Lower leg skin (tissue), 4 donors: ENCODE data around the gene PLEKHH3. TPM values are rescaled to one million over a fixed set of nuclear protein-coding genes. Genes with fewer than 3 reads are reported as not detected.

ENCODE experiments used
- DNase-seq, 2 donors: peaks; one replicate each; pipeline ENCODE4 v3.0.0-alpha.2; 2019; ENCODE audit warnings: low spot score in 2 of 2
- H3K4me3 ChIP-seq: fragments of 200-600 bp; sonication (generic); 2 replicates; pipeline ENCODE4 v1.5.1; 2017; ENCODE audit warnings: mild to moderate bottlenecking, low read depth; ENCODE audit not compliant: poor library complexity, severe bottlenecking
- POLR2A ChIP-seq, 2 donors: fragments of 450-650 bp; IDR thresholded peaks; one replicate each; pipeline ENCODE4 v1.6.1; 2016 to 2017; ENCODE audit warnings: antibody characterized with exemption in 2 of 2, mild to moderate bottlenecking in 1 of 2, moderate library complexity in 1 of 2
- WGBS, 2 donors: methylation state at CpG; one replicate each; pipeline ENCODE4 v1.1.5; 2018; 5-methylcytosine and 5-hydroxymethylcytosine counted together
- intact Hi-C: fragments of 100-400 bp; cut with DNase I; formaldehyde crosslinking; loops from one replicate; pipeline ENCODE4 v1.15.0; 2023; ENCODE audit warnings: low total_unique reads
- total RNA-seq, 4 donors: library from RNA; depleted of rRNA; stranded (reverse); fragments of >200 nt; gene quantifications; one replicate each; pipeline ENCODE4 v1.1.0, GENCODE V29; 2016
- TF ChIP-seq, protein P1 (sequence below), 3 donors: fragments of 450-650 bp; IDR thresholded peaks; one replicate each; pipeline ENCODE4 v1.5.1; 2016; ENCODE audit warnings: antibody characterized with exemption in 3 of 3, mild to moderate bottlenecking in 3 of 3, moderate library complexity in 2 of 3

Gene PLEKHH3
- total RNA-seq, 4 donors from 2014 or later, result 36.1 to 66.6 (median 44.0) TPM

DNA sequence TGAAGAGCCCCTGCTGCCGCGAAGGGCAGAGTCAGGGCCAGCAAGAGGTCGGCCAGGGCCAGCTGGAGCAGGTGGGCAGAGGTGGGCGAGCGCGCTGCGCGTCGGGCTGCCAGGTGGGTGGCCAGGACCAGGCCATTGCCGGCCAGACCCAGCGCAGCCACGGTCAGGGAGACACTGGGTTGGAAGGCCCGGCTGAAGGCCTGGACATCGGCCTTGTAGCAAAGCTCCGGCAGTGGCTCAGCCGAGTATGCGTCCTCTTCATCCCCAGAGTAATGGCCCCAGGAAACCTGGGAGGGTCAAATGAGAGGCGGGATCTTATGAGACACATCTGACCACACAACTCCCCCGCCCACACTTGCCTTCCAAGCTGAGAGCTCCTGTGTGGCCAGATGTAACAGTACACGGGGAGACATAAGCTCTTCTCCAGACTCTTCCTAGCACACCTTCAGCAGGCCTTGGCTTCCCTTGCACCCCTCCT lies 3.6 kb upstream of the PLEKHH3 start:
- intact Hi-C loops, result loop anchor here (10.0 kb wide), 1 partner anchor 106 kb away; the partner anchor contains the start of gene PSMC3IP
- no peak for TF ChIP-seq POLR2A (IDR thresholded peaks at IDR 0.05)
- TF ChIP-seq, protein P1, sequence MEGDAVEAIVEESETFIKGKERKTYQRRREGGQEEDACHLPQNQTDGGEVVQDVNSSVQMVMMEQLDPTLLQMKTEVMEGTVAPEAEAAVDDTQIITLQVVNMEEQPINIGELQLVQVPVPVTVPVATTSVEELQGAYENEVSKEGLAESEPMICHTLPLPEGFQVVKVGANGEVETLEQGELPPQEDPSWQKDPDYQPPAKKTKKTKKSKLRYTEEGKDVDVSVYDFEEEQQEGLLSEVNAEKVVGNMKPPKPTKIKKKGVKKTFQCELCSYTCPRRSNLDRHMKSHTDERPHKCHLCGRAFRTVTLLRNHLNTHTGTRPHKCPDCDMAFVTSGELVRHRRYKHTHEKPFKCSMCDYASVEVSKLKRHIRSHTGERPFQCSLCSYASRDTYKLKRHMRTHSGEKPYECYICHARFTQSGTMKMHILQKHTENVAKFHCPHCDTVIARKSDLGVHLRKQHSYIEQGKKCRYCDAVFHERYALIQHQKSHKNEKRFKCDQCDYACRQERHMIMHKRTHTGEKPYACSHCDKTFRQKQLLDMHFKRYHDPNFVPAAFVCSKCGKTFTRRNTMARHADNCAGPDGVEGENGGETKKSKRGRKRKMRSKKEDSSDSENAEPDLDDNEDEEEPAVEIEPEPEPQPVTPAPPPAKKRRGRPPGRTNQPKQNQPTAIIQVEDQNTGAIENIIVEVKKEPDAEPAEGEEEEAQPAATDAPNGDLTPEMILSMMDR (IDR thresholded peaks at IDR 0.05), result no peak
- WGBS, 2 donors, result 59 to 68% methylated on average over 16 to 20 of the region's 20 CpGs
- DNase-seq, result no peak
- no peak overlapping the region for H3K4me3 ChIP-seq

DNA sequence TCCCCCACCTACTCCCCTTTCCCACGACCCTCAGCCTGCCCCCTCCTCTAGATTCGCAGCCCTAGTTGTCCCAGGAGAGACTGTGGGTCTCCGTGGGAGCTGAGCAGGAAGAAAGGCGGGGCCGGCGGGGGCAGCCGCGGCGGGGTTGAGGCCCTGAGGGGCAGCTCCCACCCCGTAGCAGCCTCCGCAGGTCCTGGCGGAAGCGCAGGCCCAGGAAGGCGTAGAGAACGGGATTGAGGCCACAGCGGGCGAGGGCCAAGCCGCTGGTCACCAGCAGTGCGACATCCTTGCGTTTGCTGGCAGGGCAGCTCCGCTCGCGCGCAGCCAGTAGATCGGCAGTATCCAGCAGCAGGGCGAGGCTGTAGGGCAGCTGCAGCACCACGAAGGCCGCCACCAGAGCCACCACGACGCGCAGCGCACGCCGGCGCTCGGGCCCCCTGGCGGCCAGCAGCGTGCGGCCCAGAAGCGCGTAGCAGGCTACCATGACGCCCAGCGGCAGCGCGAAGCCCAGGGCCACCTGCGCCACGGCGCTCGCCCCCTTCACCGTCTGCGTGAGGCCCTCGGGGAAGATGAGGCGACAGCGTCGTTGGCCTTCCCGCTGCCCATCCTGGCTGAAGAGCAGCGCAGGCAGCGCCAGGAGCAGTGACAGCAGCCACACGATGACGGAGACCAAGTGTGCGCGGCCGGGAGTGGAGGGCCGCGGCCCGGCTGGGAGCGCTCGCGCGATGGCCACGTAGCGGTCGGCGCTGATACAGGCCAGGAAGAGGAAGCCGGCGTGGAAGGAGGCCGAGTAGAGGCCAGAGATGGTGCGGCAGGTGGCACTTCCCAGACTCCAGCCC lies 2.9 kb upstream of the PLEKHH3 start:
- intact Hi-C loops, result loop anchor here (10.0 kb wide), 1 partner anchor 105 kb away; the partner anchor contains the start of gene PSMC3IP
- TF ChIP-seq, protein P1 (IDR thresholded peaks at IDR 0.05), result peak in 1 of 3 donors; percentile 66
- no peak for TF ChIP-seq POLR2A (IDR thresholded peaks at IDR 0.05)
- H3K4me3 ChIP-seq, result no peak overlapping the region
- DNase-seq, result peak; percentile 54 to 95
- WGBS, 2 donors, result 6 to 12% methylated on average over 51 to 71 of the region's 78 CpGs

DNA sequence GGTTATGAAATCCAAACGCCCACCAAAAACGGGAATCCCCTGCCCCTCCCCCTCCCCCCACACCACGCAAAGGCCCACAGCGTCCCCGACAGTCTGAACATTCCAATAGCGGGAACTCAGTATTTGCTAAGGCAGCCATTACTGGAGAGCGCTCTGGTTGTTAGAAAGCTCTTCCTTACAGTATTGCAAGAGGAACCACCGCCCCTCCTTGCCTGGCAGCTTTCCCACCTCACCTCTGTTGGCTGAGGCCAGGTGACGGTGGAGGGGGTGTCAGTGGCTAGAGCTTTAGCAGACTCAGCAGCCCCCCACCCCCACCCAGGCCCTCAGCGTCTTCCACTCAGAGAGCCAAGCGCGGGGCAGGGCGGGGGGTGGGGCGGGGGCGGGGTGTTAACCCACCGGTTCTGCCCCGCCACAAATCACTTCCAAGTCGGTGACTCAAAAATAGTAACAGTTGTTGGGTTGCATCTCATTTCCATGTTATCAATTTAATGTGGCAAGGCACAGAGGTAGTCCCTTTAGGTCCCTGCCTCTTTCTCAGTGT lies 2.2 kb upstream of the PLEKHH3 start:
- H3K4me3 ChIP-seq, result no peak overlapping the region
- DNase-seq, result peak; percentile 71 to 92
- TF ChIP-seq, protein P1 (IDR thresholded peaks at IDR 0.05), result no peak
- no peak for TF ChIP-seq POLR2A (IDR thresholded peaks at IDR 0.05)
- intact Hi-C loops, result no loop called here
- 4 to 6% methylated on average over 17 to 18 of the region's 18 CpGs for WGBS, 2 donors

DNA sequence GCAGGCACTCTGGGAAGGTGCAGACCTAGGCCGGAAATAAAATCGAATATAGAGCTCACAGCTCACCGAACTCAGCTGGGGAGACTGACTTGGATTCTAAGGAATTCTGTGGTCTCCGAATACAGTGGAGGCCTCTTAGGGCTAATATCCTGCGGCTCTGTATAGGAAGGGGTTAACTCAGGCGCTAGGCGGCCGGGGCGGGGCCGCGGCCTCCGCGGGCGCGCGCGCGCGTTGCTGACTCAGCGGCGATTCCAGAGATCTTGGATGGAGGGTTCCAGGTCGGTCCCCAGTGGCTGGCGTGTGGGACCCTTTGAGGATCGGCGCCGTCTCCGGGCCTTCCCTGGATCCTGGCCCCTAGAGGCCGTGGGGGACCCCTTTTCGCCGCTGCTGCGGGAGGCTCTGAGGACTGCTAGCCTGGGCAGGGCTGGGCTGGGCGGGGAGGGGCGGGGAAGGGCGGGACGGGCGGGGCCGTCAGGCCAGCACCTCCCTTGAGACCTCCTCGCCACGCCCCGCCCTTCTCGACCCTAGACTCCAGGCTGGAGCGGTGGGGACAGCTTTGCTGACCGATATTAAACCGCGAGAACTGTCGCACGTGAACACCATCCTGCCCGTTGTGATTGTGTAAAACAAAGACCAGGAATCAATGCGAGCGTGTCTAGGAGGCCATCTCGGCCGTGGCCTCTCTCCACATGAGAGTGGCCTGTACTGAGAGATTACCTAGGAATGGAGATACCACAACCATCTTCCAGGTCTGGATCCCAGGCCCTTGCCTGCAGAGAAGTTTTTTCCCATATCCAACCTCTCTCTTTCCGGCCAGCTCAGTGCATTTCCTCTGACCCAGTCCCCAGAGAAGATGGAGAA lies 1.4 kb upstream of the PLEKHH3 start:
- intact Hi-C loops, result loop anchor here (2.0 kb wide), 1 partner anchor 69 kb away; the partner anchor contains the start of genes RETREG3 and TUBG1
- H3K4me3 ChIP-seq, result peak overlapping the region; percentile 33
- TF ChIP-seq, protein P1 (IDR thresholded peaks at IDR 0.05), result no peak
- no peak for TF ChIP-seq POLR2A (IDR thresholded peaks at IDR 0.05)
- DNase-seq, result peak; percentile 86 to 97
- 0 to 1% methylated on average over 19 to 36 of the region's 53 CpGs for WGBS, 2 donors
